ENCODE results near the gene SPOCK2. TPM values are rescaled to one million over a fixed set of nuclear protein-coding genes. Genes with fewer than 3 reads are reported as not detected.
A peak's percentile ranks its signal among the peaks of the same experiment; 100 is the strongest.

Gene SPOCK2
- total RNA-seq, 1 donor = 0.36 TPM

- H3K4me3 ChIP-seq (ENCODE audit: low read depth, low read length) = no peak overlapping the region
- TF ChIP-seq CTCF (IDR thresholded peaks at IDR 0.05; ENCODE audit: insufficient read depth, low read length) = no peak
- peak; percentile 99 for DNase-seq (ENCODE audit: low read depth)
Measured at GRCh38 chr10:72009425-72010081, 78.8 kb downstream of the SPOCK2 start.

DNA sequence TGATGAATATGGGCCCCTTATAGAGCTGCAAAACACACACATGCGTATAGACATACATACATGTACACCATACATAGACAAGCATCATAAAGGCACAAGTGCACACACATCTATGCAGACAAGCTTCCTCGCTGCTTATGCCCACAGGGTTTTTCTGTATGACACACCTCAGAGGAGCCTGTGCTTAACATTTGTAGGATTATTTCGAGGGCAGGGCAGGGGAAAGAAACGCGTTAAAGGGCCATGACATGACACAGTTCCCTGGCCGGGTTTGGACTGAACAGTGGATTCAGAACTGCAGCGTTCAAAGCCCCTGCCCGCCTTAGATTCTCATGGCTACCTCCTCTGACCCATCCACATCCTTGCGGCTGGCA, 79.3 kb downstream of the SPOCK2 start:
- no peak overlapping the region for H3K4me3 ChIP-seq (ENCODE audit: low read depth, low read length)
- no peak for TF ChIP-seq CTCF (IDR thresholded peaks at IDR 0.05; ENCODE audit: insufficient read depth, low read length)
- DNase-seq (ENCODE audit: low read depth) = no peak

Other genes with a start within 250 kb of the SPOCK2 start
- gene PSAP, start 237.3 kb downstream of the SPOCK2 start, total RNA-seq (ENCODE audit: low replicate concordance) = 615 and 2,167 TPM in 2 replicates
- gene CHST3, start 124.2 kb downstream of the SPOCK2 start, total RNA-seq (ENCODE audit: low replicate concordance) = 18.6 and 19.3 TPM in 2 replicates
- 16.4 and 61.7 TPM in 2 replicates for gene ANAPC16, start 127.5 kb upstream of the SPOCK2 start, total RNA-seq (ENCODE audit: low replicate concordance)
- gene ASCC1, start 127.7 kb upstream of the SPOCK2 start, total RNA-seq (ENCODE audit: low replicate concordance) = 44.4 and 49.2 TPM in 2 replicates
- gene DDIT4, start 185.4 kb upstream of the SPOCK2 start, total RNA-seq (ENCODE audit: low replicate concordance) = 52.4 and 166 TPM in 2 replicates